ENCODE results near the gene AFF2.

The AFF2 gene

DNA sequence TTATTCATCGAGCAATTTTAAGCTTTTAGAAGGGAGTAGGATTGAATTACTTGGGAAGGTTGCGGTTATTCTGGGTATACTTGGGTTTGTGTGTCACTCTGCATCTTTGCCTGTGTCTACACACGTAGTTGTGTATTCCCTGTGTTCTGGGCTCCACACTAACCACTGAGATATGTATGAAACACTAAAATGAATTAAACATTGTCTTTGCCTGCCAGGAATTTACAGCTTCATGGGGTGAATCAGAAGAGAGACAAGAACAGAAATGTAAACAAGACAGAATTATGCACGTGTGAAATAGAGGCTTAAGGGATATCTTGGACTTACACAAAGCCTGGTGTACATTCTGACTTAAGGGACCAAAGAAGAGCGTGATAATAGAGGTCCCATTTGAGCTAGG lies 228.5 kb downstream of the AFF2 start:
- no peak overlapping the region for H3K27ac ChIP-seq
- H3K27me3 ChIP-seq: no peaks in the 10 kb centered on the region
- no peak for TF ChIP-seq CTCF (IDR thresholded peaks at IDR 0.05)
- no peak for DNase-seq
- H3K36me3 ChIP-seq: no peaks in the 10 kb centered on the region
- H3K4me3 ChIP-seq: no peak overlapping the region
- intact Hi-C loops (cut with DNase I; ENCODE audit: low total_unique reads): no loop called here
- no peaks in the 10 kb centered on the region for H3K4me1 ChIP-seq
- H3K9me3 ChIP-seq: no peaks in the 10 kb centered on the region

DNA sequence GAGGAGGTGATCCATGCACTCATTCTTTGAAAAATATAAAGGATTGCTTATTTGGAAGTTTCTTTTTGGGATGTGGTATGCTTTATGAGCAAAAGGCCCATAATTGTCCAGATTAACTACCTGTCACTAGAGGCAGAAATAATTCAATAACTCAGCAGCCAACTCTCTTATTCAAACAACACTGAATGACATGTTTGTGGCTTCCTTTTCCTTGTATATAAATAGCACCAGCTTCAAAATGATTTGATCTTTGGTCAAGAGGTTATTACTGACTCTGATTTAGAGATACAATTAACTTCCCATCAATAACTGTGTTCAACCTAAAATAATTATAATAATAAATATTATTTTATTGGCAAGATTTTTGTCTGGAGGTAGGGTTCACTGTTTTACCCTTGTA lies 232.3 kb downstream of the AFF2 start:
- Histone ChIP-seq H3K4me3 (no peak overlapping the region), H3K36me3 (no peaks in the 10 kb centered on the region), H3K27ac (no peak overlapping the region), H3K27me3 (no peaks in the 10 kb centered on the region), H3K4me1 (no peaks in the 10 kb centered on the region), H3K9me3 (no peaks in the 10 kb centered on the region)
- intact Hi-C loops (cut with DNase I; ENCODE audit: low total_unique reads): no loop called here
- TF ChIP-seq CTCF (IDR thresholded peaks at IDR 0.05): no peak
- no peak for DNase-seq

GRCh38 chrX:148741441-148741840 lies 241.0 kb downstream of the AFF2 start:
- H3K27ac ChIP-seq: no peak overlapping the region
- intact Hi-C loops (cut with DNase I; ENCODE audit: low total_unique reads): no loop called here

DNA sequence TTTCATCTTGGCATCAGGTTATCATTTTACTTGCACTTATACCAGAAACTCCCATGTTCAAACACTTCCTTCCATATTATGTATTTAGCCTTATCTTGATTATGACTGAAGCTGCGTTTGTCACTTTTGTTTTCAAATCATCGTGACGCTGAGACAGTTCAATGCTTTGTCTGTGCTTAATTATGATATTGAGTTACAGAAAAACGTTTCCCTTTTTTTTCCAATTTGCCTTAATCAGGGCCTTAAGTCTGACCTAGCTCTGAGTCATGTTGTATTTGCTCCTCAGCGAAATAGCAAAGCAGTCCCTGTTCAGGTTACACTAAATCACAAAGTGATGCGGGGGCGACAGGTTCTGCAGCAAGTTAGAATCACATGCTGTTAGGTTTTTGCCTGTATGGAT lies 254.7 kb downstream of the AFF2 start:
- H3K4me1 ChIP-seq: no peaks in the 10 kb centered on the region
- intact Hi-C loops (cut with DNase I; ENCODE audit: low total_unique reads): no loop called here

More at GRCh38 chrX:148741441-148741840, 241.0 kb downstream of the AFF2 start:
- Histone ChIP-seq H3K4me3 (no peak overlapping the region), H3K9me3 (no peaks in the 10 kb centered on the region), H3K36me3 (no peaks in the 10 kb centered on the region), H3K27me3 (no peaks in the 10 kb centered on the region), H3K4me1 (no peaks in the 10 kb centered on the region)
- no peak for TF ChIP-seq CTCF (IDR thresholded peaks at IDR 0.05)
- DNase-seq: no peak

GRCh38 chrX:148763896-148764295 lies 263.5 kb downstream of the AFF2 start:
- no peaks in the 10 kb centered on the region for H3K36me3 ChIP-seq
- H3K9me3 ChIP-seq: no peaks in the 10 kb centered on the region
- no peak for TF ChIP-seq CTCF (IDR thresholded peaks at IDR 0.05)
- intact Hi-C loops (cut with DNase I; ENCODE audit: low total_unique reads): no loop called here
- no peaks in the 10 kb centered on the region for H3K4me1 ChIP-seq
- no peak for DNase-seq
- no peak overlapping the region for H3K27ac ChIP-seq
- no peaks in the 10 kb centered on the region for H3K27me3 ChIP-seq
- no peak overlapping the region for H3K4me3 ChIP-seq

More for the DNA sequence above, 254.7 kb downstream of the AFF2 start:
- Histone ChIP-seq H3K36me3 (no peaks in the 10 kb centered on the region), H3K9me3 (no peaks in the 10 kb centered on the region), H3K27ac (no peak overlapping the region), H3K4me3 (no peak overlapping the region), H3K27me3 (no peaks in the 10 kb centered on the region)
- no peak for TF ChIP-seq CTCF (IDR thresholded peaks at IDR 0.05)
- DNase-seq: no peak

DNA sequence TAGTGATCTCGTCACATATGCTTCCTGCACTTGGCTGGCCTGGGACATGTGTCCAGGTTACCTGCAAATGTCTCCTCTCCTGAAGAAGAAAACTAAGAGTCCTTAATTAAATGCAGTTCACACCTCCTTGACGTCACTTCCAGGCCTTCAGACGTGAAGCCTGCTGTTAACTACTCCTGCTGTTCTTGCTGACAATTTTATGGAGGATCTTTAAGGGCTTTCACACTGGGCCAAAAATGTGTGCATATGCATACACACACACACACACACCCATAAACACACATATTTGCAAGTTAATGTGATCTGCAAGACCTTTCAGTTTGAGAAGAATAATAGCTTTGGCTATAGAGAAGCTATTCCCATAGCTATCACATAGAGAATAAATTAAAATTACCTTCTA lies 267.9 kb downstream of the AFF2 start:
- no peak overlapping the region for H3K4me3 ChIP-seq
- H3K36me3 ChIP-seq: no peaks in the 10 kb centered on the region
- intact Hi-C loops (cut with DNase I; ENCODE audit: low total_unique reads): no loop called here
- H3K9me3 ChIP-seq: no peaks in the 10 kb centered on the region
- H3K27ac ChIP-seq: no peak overlapping the region
- no peak for DNase-seq
- no peaks in the 10 kb centered on the region for H3K4me1 ChIP-seq
- no peak for TF ChIP-seq CTCF (IDR thresholded peaks at IDR 0.05)
- H3K27me3 ChIP-seq: no peaks in the 10 kb centered on the region
